Omental fat pad (tissue), 4 donors: ENCODE measurements around the gene RTN1. TPM values are rescaled to one million over a fixed set of nuclear protein-coding genes. Genes with fewer than 3 reads are reported as not detected.

Experiments
- ATAC-seq: fragments of 150-250 bp; one replicate; pipeline ENCODE4 v1.9.1; 2016; ENCODE audit warnings: mild to moderate bottlenecking, moderate library complexity; ENCODE audit not compliant: low FRiP score
- DNase-seq: peaks from one replicate; pipeline ENCODE4 v3.0.0-alpha.2; 2019; ENCODE audit warnings: low spot score
- CTCF ChIP-seq, 3 donors: fragments of 450-650 bp; IDR thresholded peaks; one replicate each; pipeline ENCODE4 v1.5.1; 2016 to 2017; ENCODE audit warnings: antibody characterized with exemption in 3 of 3, mild to moderate bottlenecking in 3 of 3, moderate library complexity in 2 of 3
- total RNA-seq, 4 donors: library from RNA; depleted of rRNA; stranded (reverse); fragments of >200 nt; gene quantifications; one replicate each; pipeline ENCODE4 v1.1.0, GENCODE V29; 2016

Gene RTN1
- total RNA-seq, 4 donors from 2014 or later = 12.0 to 50.0 (median 20.6) TPM

GRCh38 chr14:59776468-59776867 is 94.1 kb downstream of the RTN1 start:
- ATAC-seq (no peak), DNase-seq (no peak)
- TF ChIP-seq CTCF (IDR thresholded peaks at IDR 0.05) = no peak

- DNase-seq (no peak), ATAC-seq (no peak)
- TF ChIP-seq CTCF (IDR thresholded peaks at IDR 0.05) = no peak
These were observed 98.3 kb downstream of the RTN1 start for GRCh38 chr14:59772233-59772632.

GRCh38 chr14:59771577-59771976 is 99.0 kb downstream of the RTN1 start:
- no peak for TF ChIP-seq CTCF (IDR thresholded peaks at IDR 0.05)
- peak; percentile 88 for ATAC-seq

GRCh38 chr14:59769586-59769985 is 101.0 kb downstream of the RTN1 start:
- ATAC-seq (no peak), DNase-seq (no peak)
- TF ChIP-seq CTCF (IDR thresholded peaks at IDR 0.05) = no peak

More at GRCh38 chr14:59771577-59771976, 99.0 kb downstream of the RTN1 start:
- no peak for DNase-seq

- no peak for ATAC-seq
- TF ChIP-seq CTCF (IDR thresholded peaks at IDR 0.05) = no peak
- no peak for DNase-seq
These were observed 101.7 kb downstream of the RTN1 start for GRCh38 chr14:59768855-59769375.

- no peak for ATAC-seq
- TF ChIP-seq CTCF (IDR thresholded peaks at IDR 0.05) = no peak
- DNase-seq = no peak
These were observed 108.7 kb downstream of the RTN1 start for GRCh38 chr14:59761851-59762250.

- peak; percentile 76 for ATAC-seq
- no peak for TF ChIP-seq CTCF (IDR thresholded peaks at IDR 0.05)
- DNase-seq = no peak
These were observed 115.0 kb downstream of the RTN1 start for GRCh38 chr14:59755409-59756135.
